Tibial artery (tissue), 4 donors: Measurements from ENCODE around the gene FRMD5.

Experiments used
- DNase-seq, 2 donors: peaks; one replicate each; pipeline ENCODE4 v3.0.0-alpha.2; 2019
- H3K27ac ChIP-seq, 2 donors: fragments of 200-600 bp; sonication (generic) in 1 of 2; 1 replicate in 1 of 2; 2 replicates in 1 of 2; pipeline ENCODE4 v1.5.1; 2018 to 2019; ENCODE audit warnings: mild to moderate bottlenecking in 1 of 2
- H3K27me3 ChIP-seq, 2 donors: fragments of 200-600 bp; sonication (generic) in 1 of 2; one replicate each; pipeline versions ENCODE4 v1.5.1 to v1.6.0; 2016 to 2019
- H3K36me3 ChIP-seq, 3 donors: fragments of 200-600 bp; sonication (generic) in 2 of 3; one replicate each; pipeline ENCODE4 v1.5.1; 2016 to 2019; ENCODE audit warnings: mild to moderate bottlenecking in 2 of 3
- H3K4me1 ChIP-seq, 4 donors: fragments of 200-600 bp; sonication (generic) in 2 of 4; 1 replicate in 3 of 4; 2 replicates in 1 of 4; pipeline ENCODE4 v1.5.1; 2016 to 2019
- H3K4me3 ChIP-seq, 2 donors: fragments of 200-600 bp; sonication (generic) in 1 of 2; 1 replicate in 1 of 2; 2 replicates in 1 of 2; pipeline ENCODE4 v1.5.1; 2018 to 2019; ENCODE audit warnings: mild to moderate bottlenecking in 2 of 2
- H3K9me3 ChIP-seq, 3 donors: fragments of 200-600 bp; sonication (generic) in 1 of 3; one replicate each; pipeline ENCODE4 v1.5.1; 2016 to 2019
- intact Hi-C: fragments of 100-400 bp; cut with DNase I; formaldehyde crosslinking; loops from one replicate; pipeline ENCODE4 v1.15.0; 2023; ENCODE audit warnings: low total_unique reads
- TF ChIP-seq, protein P1 (sequence below), 2 experiments: fragments of 200-600 bp in 1 of 2; fragments of 450-650 bp in 1 of 2; IDR thresholded peaks; one replicate each; pipeline ENCODE4 v1.5.1; 2017 to 2019; ENCODE audit warnings: antibody characterized with exemption in 2 of 2, mild to moderate bottlenecking in 1 of 2, moderate library complexity in 1 of 2

The FRMD5 gene

DNA sequence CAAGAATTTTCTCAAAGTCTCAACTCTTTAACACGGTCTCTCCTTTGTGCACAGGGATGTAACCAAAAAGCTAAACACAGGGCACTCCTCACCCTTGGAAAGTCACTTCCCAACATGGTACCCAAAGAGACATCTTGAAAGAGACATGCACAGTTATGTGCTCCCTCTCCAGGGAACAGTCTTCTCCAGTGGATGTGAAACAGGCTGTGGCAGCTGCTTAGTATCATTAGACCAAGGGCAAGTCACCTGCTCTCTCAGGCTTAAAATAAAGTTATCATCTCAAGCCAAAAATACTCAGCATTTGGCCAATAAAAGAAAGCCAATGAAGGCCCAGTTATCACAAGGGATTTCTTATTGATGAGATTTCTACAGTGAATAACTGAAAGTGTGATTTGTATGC is 239.9 kb downstream of the FRMD5 start:
- Histone ChIP-seq H3K27ac (no peak overlapping the region), H3K9me3 (no peaks in the 10 kb centered on the region), H3K4me1 (no peaks in the 10 kb centered on the region), H3K4me3 (no peak overlapping the region), H3K36me3 (no peaks in the 10 kb centered on the region), H3K27me3 (no peaks in the 10 kb centered on the region)
- intact Hi-C loops = no loop called here
- no peak for DNase-seq
- TF ChIP-seq, protein P1, sequence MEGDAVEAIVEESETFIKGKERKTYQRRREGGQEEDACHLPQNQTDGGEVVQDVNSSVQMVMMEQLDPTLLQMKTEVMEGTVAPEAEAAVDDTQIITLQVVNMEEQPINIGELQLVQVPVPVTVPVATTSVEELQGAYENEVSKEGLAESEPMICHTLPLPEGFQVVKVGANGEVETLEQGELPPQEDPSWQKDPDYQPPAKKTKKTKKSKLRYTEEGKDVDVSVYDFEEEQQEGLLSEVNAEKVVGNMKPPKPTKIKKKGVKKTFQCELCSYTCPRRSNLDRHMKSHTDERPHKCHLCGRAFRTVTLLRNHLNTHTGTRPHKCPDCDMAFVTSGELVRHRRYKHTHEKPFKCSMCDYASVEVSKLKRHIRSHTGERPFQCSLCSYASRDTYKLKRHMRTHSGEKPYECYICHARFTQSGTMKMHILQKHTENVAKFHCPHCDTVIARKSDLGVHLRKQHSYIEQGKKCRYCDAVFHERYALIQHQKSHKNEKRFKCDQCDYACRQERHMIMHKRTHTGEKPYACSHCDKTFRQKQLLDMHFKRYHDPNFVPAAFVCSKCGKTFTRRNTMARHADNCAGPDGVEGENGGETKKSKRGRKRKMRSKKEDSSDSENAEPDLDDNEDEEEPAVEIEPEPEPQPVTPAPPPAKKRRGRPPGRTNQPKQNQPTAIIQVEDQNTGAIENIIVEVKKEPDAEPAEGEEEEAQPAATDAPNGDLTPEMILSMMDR (IDR thresholded peaks at IDR 0.05) = no peak

DNA sequence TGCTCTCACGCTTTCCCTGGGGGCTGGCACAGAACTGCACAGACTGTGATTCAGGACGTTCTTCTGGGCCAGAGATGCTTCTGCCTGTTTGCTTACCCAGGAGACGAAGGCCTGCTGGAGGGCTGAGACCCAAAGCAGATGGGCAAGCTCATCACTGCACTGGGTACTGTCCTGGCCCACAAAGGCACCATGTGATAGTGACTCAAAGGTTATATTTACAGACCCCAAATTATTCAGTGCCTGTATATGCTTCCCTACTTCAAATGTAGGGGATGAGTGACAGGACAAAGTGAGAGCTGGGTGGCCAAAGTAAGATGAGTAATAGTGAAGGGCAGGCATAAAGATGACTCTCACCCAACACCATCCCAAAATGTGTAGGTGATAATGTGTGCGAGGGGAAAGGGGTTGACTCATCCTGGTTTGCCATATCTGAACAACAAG is 240.9 kb downstream of the FRMD5 start:
- Histone ChIP-seq H3K9me3 (no peaks in the 10 kb centered on the region), H3K4me3 (no peak overlapping the region), H3K36me3 (no peaks in the 10 kb centered on the region), H3K27ac (no peak overlapping the region), H3K4me1 (no peaks in the 10 kb centered on the region), H3K27me3 (no peaks in the 10 kb centered on the region)
- TF ChIP-seq, protein P1 (IDR thresholded peaks at IDR 0.05) = no peak
- no peak for DNase-seq
- intact Hi-C loops = no loop called here

DNA sequence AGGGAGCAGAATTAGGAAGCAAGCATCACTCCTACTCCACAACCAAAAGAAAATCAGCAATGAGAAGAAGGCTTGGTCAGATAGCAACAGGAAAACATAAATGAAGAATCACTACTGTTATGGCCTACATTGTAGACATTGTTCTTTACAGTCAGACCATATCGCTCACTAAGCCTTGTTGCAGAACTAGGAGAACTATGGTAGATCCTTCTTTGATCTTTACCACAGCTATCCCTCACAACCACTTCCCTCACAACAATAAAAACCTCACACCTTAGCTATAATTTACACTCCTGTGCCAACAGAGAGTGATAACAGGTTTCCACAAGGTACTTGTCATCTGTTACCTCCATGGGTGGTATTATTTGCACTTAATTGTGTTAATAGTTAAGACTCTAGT is 241.7 kb downstream of the FRMD5 start:
- Histone ChIP-seq H3K27me3 (no peaks in the 10 kb centered on the region), H3K4me3 (no peak overlapping the region), H3K4me1 (no peaks in the 10 kb centered on the region), H3K36me3 (no peaks in the 10 kb centered on the region), H3K9me3 (no peaks in the 10 kb centered on the region), H3K27ac (no peak overlapping the region)
- intact Hi-C loops = no loop called here
- no peak for DNase-seq
- TF ChIP-seq, protein P1 (IDR thresholded peaks at IDR 0.05) = no peak

DNA sequence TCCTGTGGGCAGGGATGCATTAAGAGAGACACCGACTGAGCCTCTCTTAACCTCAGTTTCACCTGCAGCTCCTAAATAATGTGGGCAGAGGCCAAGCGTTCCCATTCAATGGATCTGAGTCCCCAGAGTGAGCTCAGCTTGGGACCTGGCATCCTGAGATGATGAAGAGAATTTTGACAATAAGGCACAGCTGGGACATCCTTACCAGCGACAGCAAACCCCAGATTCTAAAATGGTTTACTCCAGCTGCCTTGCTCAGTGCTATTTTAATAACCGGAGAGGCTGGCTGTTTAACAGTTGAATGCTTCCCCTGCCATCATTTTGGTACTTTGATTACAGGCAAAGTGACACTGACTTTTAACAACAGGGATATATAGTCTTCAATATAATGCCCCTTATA is 244.5 kb downstream of the FRMD5 start:
- H3K36me3 ChIP-seq = no peaks in the 10 kb centered on the region
- no peaks in the 10 kb centered on the region for H3K27me3 ChIP-seq
- no peak overlapping the region for H3K4me3 ChIP-seq
- TF ChIP-seq, protein P1 (IDR thresholded peaks at IDR 0.05) = no peak
- intact Hi-C loops = no loop called here
- no peaks in the 10 kb centered on the region for H3K9me3 ChIP-seq
- H3K27ac ChIP-seq = no peak overlapping the region
- DNase-seq = no peak
- H3K4me1 ChIP-seq = no peaks in the 10 kb centered on the region

DNA sequence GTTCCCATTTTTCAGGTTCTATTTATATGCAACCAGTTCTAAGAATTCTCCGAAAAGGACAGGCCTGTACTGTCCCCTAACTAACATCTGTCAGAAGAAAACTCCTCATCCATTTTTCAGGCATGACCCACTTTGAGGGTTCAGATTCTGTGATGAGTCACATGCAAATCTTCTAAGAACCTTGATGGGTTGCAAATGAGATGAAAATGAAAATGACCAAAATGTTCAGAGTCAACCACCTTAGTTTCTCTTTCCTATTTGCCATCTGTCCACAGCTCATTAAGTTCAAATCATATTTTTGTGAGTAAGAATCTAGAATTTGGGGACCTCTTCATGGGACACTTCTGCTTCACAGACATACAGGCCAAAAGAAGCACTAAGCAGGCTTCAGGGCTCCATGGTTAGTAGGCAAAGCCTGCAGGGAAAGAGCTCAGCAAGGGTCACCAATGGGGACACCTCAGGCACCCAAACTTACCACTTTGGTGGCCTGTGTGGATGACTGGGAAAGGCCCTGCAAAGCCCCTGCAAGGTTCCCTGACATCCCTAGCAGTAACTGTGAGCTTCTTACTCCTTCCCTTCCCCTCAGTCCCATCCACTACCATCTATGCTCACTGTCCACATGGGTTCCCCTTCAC is 246.3 kb downstream of the FRMD5 start:
- H3K27ac ChIP-seq = no peak overlapping the region
- H3K4me3 ChIP-seq = no peak overlapping the region
- no peaks in the 10 kb centered on the region for H3K27me3 ChIP-seq
- no peak for DNase-seq
- no peaks in the 10 kb centered on the region for H3K4me1 ChIP-seq
- no peaks in the 10 kb centered on the region for H3K36me3 ChIP-seq
- intact Hi-C loops = no loop called here
- TF ChIP-seq, protein P1 (IDR thresholded peaks at IDR 0.05) = no peak
- no peaks in the 10 kb centered on the region for H3K9me3 ChIP-seq

DNA sequence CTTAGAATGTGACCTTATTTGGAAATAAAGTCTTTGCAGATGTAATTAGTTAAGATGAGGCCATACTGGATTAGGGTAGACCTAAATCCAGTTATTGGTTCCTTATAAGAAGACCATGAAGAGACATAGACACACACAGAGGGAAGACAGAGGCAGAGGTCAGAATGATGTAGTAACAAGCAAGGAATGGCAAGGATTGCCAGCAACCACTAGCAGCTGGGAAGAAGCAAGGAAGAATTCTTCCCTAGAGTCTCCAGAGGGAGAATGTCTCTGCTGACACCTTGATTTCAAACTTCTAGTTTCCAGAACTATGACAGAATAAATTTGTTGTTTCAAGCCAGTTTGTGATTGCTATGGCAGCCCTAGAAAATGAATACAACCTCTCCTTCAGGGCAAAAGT is 251.6 kb downstream of the FRMD5 start:
- H3K36me3 ChIP-seq = no peaks in the 10 kb centered on the region
- no peaks in the 10 kb centered on the region for H3K27me3 ChIP-seq
- intact Hi-C loops = no loop called here
- TF ChIP-seq, protein P1 (IDR thresholded peaks at IDR 0.05) = no peak
- H3K9me3 ChIP-seq = no peaks in the 10 kb centered on the region
- no peaks in the 10 kb centered on the region for H3K4me1 ChIP-seq
- no peak for DNase-seq
- H3K4me3 ChIP-seq = no peak overlapping the region
- no peak overlapping the region for H3K27ac ChIP-seq
